Esophagus (tissue), 2 donors: ENCODE data around the gene NEMP1. TPM values are rescaled to one million over a fixed set of nuclear protein-coding genes. Genes with fewer than 3 reads are reported as not detected.
"Not testable (repeated sequence)": the region's sequence is repeated elsewhere in the genome, so short reads cannot be mapped to it uniquely, and the experiment has no call there.

Experiments used
- H3K27ac ChIP-seq, 2 donors: one replicate each; pipeline ENCODE4 v1.5.1; 2013; ENCODE audit warnings: low read depth in 2 of 2, mild to moderate bottlenecking in 2 of 2, inconsistent platforms in 1 of 2, low read length in 1 of 2, moderate library complexity in 1 of 2
- H3K27me3 ChIP-seq, 2 donors: one replicate each; pipeline ENCODE4 v1.6.1; 2013; ENCODE audit warnings: low read length in 2 of 2, control low read depth in 1 of 2, mild to moderate bottlenecking in 1 of 2; ENCODE audit not compliant: insufficient read depth in 2 of 2, control insufficient read depth in 1 of 2
- H3K36me3 ChIP-seq, 2 donors: one replicate each; pipeline ENCODE4 v1.6.1; 2013; ENCODE audit warnings: low read length in 1 of 2; ENCODE audit not compliant: control insufficient read depth in 2 of 2, insufficient read depth in 2 of 2
- H3K4me1 ChIP-seq, 2 donors: one replicate each; pipeline ENCODE4 v1.6.1; 2013; ENCODE audit warnings: low read length in 1 of 2; ENCODE audit not compliant: control insufficient read depth in 2 of 2, insufficient read depth in 2 of 2
- H3K4me3 ChIP-seq, 2 donors: one replicate each; pipeline ENCODE4 v1.5.1; 2013; ENCODE audit warnings: low read length in 2 of 2, mild to moderate bottlenecking in 2 of 2, low read depth in 1 of 2, moderate library complexity in 1 of 2
- H3K9me3 ChIP-seq, 2 donors: one replicate each; pipeline ENCODE4 v1.6.1; 2013; ENCODE audit warnings: mild to moderate bottlenecking in 2 of 2, low read depth in 1 of 2, low read length in 1 of 2, moderate library complexity in 1 of 2; ENCODE audit not compliant: control insufficient read depth in 2 of 2, insufficient read depth in 1 of 2
- WGBS, 2 donors: extraction: QIAGEN DNeasy Blood & Tissue Kit; methylation state at CpG; one replicate each; pipeline ENCODE4 v1.1.7; 2013; 5-methylcytosine and 5-hydroxymethylcytosine counted together
- polyA plus RNA-seq, 2 donors: library from polyadenylated mRNA; stranded (reverse); fragments of 200-250 nt; gene quantifications; one replicate each; pipeline ENCODE4 v1.2.3, GENCODE V29; 2013
- donor health status: healthy with polysubstance abuse.
- donor health status: Bipolar disorder and iron deficiency.

NEMP1 gene
- polyA plus RNA-seq, 2 donors, result 3.0 TPM

- Histone ChIP-seq H3K4me3 (peak overlapping the region; percentile 58 to 59), H3K9me3 (no peaks in the 10 kb centered on the region), H3K27ac (peak overlapping the region; percentile 98 to 99), H3K27me3 (no peaks in the 10 kb centered on the region), H3K36me3 (peaks cover 3 to 7% of the 10 kb centered on the region in 2 donors), H3K4me1 (peaks cover 3 to 14% of the 10 kb centered on the region in 2 donors)
- 0% methylated on average over 14 of the region's 14 CpGs for WGBS, 2 donors
Measured at GRCh38 chr12:57086493-57087009, 8.0 kb upstream of the NEMP1 start.

- Histone ChIP-seq H3K4me3 (peak overlapping the region in 1 of 2 donors; percentile 2), H3K27ac (peak overlapping the region; percentile 98 to 99), H3K9me3 (no peaks in the 10 kb centered on the region), H3K27me3 (no peaks in the 10 kb centered on the region), H3K4me1 (peaks cover 3 to 11% of the 10 kb centered on the region in 2 donors), H3K36me3 (peaks cover 0 to 3% of the 10 kb centered on the region in 2 donors)
- 4 to 31% methylated on average over 12 of the region's 12 CpGs for WGBS, 2 donors
Measured at GRCh38 chr12:57085999-57086492, 7.5 kb upstream of the NEMP1 start.

GRCh38 chr12:57080855-57081254 lies 2.3 kb upstream of the NEMP1 start:
- peaks cover 0 to 2% of the 10 kb centered on the region in 2 donors for H3K4me1 ChIP-seq
- H3K27me3 ChIP-seq, result no peaks in the 10 kb centered on the region
- no peak overlapping the region for H3K27ac ChIP-seq
- no peaks in the 10 kb centered on the region for H3K36me3 ChIP-seq
- 100% methylated on average over 1 of the region's 1 CpG for WGBS, 2 donors
- H3K9me3 ChIP-seq, result no peaks in the 10 kb centered on the region
- H3K4me3 ChIP-seq, result no peak overlapping the region

GRCh38 chr12:57079821-57080220 lies 1.2 kb upstream of the NEMP1 start:
- Histone ChIP-seq H3K27ac (peak overlapping the region; percentile 18 to 75), H3K27me3 (no peaks in the 10 kb centered on the region), H3K36me3 (no peaks in the 10 kb centered on the region), H3K4me3 (no peak overlapping the region), H3K4me1 (no peaks in the 10 kb centered on the region), H3K9me3 (no peaks in the 10 kb centered on the region)
- WGBS, 2 donors, result 71 to 83% methylated on average over 1 of the region's 1 CpG

- not testable (repeated sequence) for H3K36me3 ChIP-seq, H3K4me1 ChIP-seq, H3K4me3 ChIP-seq, H3K27ac ChIP-seq, H3K27me3 ChIP-seq, H3K9me3 ChIP-seq
- 81% methylated on average over 6 of the region's 6 CpGs for WGBS, 2 donors
Measured at GRCh38 chr12:57073566-57074450, 4.8 kb downstream of the NEMP1 start.

- WGBS, 2 donors, result 45 to 59% methylated on average over 2 of the region's 2 CpGs
- H3K9me3 ChIP-seq, result no peaks in the 10 kb centered on the region
- H3K4me3 ChIP-seq, result no peak overlapping the region
- H3K27me3 ChIP-seq, result no peaks in the 10 kb centered on the region
- H3K27ac ChIP-seq, result peak overlapping the region in 1 of 2 donors; percentile 25
- no peaks in the 10 kb centered on the region for H3K4me1 ChIP-seq
- H3K36me3 ChIP-seq, result no peaks in the 10 kb centered on the region
Measured at GRCh38 chr12:57072661-57073060, 5.9 kb downstream of the NEMP1 start.

GRCh38 chr12:57069523-57069922 lies 9.1 kb downstream of the NEMP1 start:
- H3K9me3 ChIP-seq, result no peaks in the 10 kb centered on the region
- H3K27ac ChIP-seq, result peak overlapping the region; percentile 57 to 81
- no peaks in the 10 kb centered on the region for H3K4me1 ChIP-seq
- H3K27me3 ChIP-seq, result no peaks in the 10 kb centered on the region
- no peaks in the 10 kb centered on the region for H3K36me3 ChIP-seq
- no peak overlapping the region for H3K4me3 ChIP-seq
- 19 to 23% methylated on average over 3 of the region's 3 CpGs for WGBS, 2 donors

- Histone ChIP-seq H3K4me3 (no peak overlapping the region), H3K27me3 (no peaks in the 10 kb centered on the region), H3K27ac (no peak overlapping the region), H3K4me1 (no peaks in the 10 kb centered on the region), H3K36me3 (no peaks in the 10 kb centered on the region), H3K9me3 (no peaks in the 10 kb centered on the region)
- 80 to 82% methylated on average over 2 of the region's 2 CpGs for WGBS, 2 donors
Measured at GRCh38 chr12:57066245-57066644, 12.3 kb downstream of the NEMP1 start.

GRCh38 chr12:57063991-57064685 lies 14.5 kb downstream of the NEMP1 start:
- Histone ChIP-seq H3K36me3 (peaks cover 4 to 9% of the 10 kb centered on the region in 2 donors), H3K4me3 (no peak overlapping the region), H3K27ac (no peak overlapping the region), H3K9me3 (no peaks in the 10 kb centered on the region), H3K27me3 (no peaks in the 10 kb centered on the region), H3K4me1 (no peaks in the 10 kb centered on the region)
- 36 to 51% methylated on average over 5 of the region's 5 CpGs for WGBS, 2 donors
